OCI-LY1 (cell line): ENCODE measurements around the gene ACOT11.

Experiments used
- CTCF ChIP-seq: fragments of 200-600 bp; sonication (generic), shearing (Covaris generic); IDR thresholded peaks from 2 replicates; pipeline ENCODE4 v1.5.1; 2017; ENCODE audit warnings: mild to moderate bottlenecking, antibody characterized with exemption, low read length, moderate library complexity, mixed read lengths
- EZH2 ChIP-seq: fragments of 200-600 bp; sonication (generic), shearing (Covaris generic); IDR thresholded peaks from 2 replicates; pipeline ENCODE4 v1.8.0; 2017; ENCODE audit warnings: borderline replicate concordance, mixed run types, mild to moderate bottlenecking, antibody characterized with exemption, low read length, moderate library complexity, mixed read lengths

GRCh38 chr1:54600947-54601721, 53.1 kb downstream of the ACOT11 start:
- TF ChIP-seq CTCF (no peak), EZH2 (no peak)
